Body of pancreas (tissue), 4 donors: ENCODE results near the gene COX5A.

Source experiments
- CTCF ChIP-seq, 7 experiments: fragments of 450-650 bp in 4 of 7; fragments of 200-600 bp in 3 of 7; sonication (generic) in 3 of 7; IDR thresholded peaks; one replicate each; pipeline ENCODE4 v1.5.1; 2016 to 2019; ENCODE audit warnings: antibody characterized with exemption in 7 of 7
- POLR2A ChIP-seq, 3 donors: fragments of 450-650 bp; IDR thresholded peaks; one replicate each; pipeline ENCODE4 v1.6.1; 2016; ENCODE audit warnings: antibody characterized with exemption in 3 of 3, mild to moderate bottlenecking in 2 of 3

- no peak for TF ChIP-seq CTCF (IDR thresholded peaks at IDR 0.05)
- TF ChIP-seq POLR2A (IDR thresholded peaks at IDR 0.05) = no peak
Observed at GRCh38 chr15:74890665-74890960, 47.3 kb downstream of the COX5A start.
